ENCODE measurements around the gene PIP5KL1.

The PIP5KL1 gene

GRCh38 chr9:127947841-127948710, 17.5 kb upstream of the PIP5KL1 start:
- no peak for DNase-seq (ENCODE audit: low read depth, low spot score)

GRCh38 chr9:127946728-127947127, 16.2 kb upstream of the PIP5KL1 start:
- DNase-seq (ENCODE audit: low read depth, low spot score), result no peak

- DNase-seq (ENCODE audit: low read depth, low spot score), result no peak
Observed at GRCh38 chr9:127945942-127946341, 15.4 kb upstream of the PIP5KL1 start.

- no peak for DNase-seq (ENCODE audit: low read depth, low spot score)
Observed at GRCh38 chr9:127945338-127945737, 14.8 kb upstream of the PIP5KL1 start.

- DNase-seq (ENCODE audit: low read depth, low spot score), result no peak
Observed at GRCh38 chr9:127944586-127945218, 14.1 kb upstream of the PIP5KL1 start.

GRCh38 chr9:127943731-127944144, 13.2 kb upstream of the PIP5KL1 start:
- DNase-seq (ENCODE audit: low read depth, low spot score), result peak; percentile 59

GRCh38 chr9:127943011-127943662, 12.6 kb upstream of the PIP5KL1 start:
- no peak for DNase-seq (ENCODE audit: low read depth, low spot score)

GRCh38 chr9:127942216-127943010, 11.8 kb upstream of the PIP5KL1 start:
- DNase-seq (ENCODE audit: low read depth, low spot score), result no peak

GRCh38 chr9:127941961-127942215, 11.3 kb upstream of the PIP5KL1 start:
- DNase-seq (ENCODE audit: low read depth, low spot score), result no peak

- DNase-seq (ENCODE audit: low read depth, low spot score), result no peak
Observed at GRCh38 chr9:127941062-127941960, 10.7 kb upstream of the PIP5KL1 start.

- DNase-seq (ENCODE audit: low read depth, low spot score), result no peak
Observed at GRCh38 chr9:127940593-127940992, 10.0 kb upstream of the PIP5KL1 start.

GRCh38 chr9:127938298-127938690, 7.7 kb upstream of the PIP5KL1 start:
- DNase-seq (ENCODE audit: low read depth, low spot score), result no peak

- DNase-seq (ENCODE audit: low read depth, low spot score), result peak; percentile 71
Observed at GRCh38 chr9:127937388-127938297, 7.1 kb upstream of the PIP5KL1 start, which contains the start of gene DPM2. DPM2 (minus strand) TSS chr9:127937854; CDS start chr9:127937820, 34 bp downstream.

GRCh38 chr9:127937056-127937387, 6.4 kb upstream of the PIP5KL1 start:
- DNase-seq (ENCODE audit: low read depth, low spot score), result no peak

GRCh38 chr9:127936347-127936852, 5.8 kb upstream of the PIP5KL1 start:
- DNase-seq (ENCODE audit: low read depth, low spot score), result no peak

- no peak for DNase-seq (ENCODE audit: low read depth, low spot score)
Observed at GRCh38 chr9:127935765-127936221, 5.2 kb upstream of the PIP5KL1 start.

GRCh38 chr9:127934986-127935385, 4.4 kb upstream of the PIP5KL1 start:
- DNase-seq (ENCODE audit: low read depth, low spot score), result no peak

GRCh38 chr9:127934248-127934647, 3.7 kb upstream of the PIP5KL1 start:
- DNase-seq (ENCODE audit: low read depth, low spot score), result no peak

GRCh38 chr9:127931092-127931881, 710 bp upstream of the PIP5KL1 start:
- no peak for DNase-seq (ENCODE audit: low read depth, low spot score)

Data from activated naive CD8-positive, alpha-beta T cell treated with anti-CD3 and anti-CD28 coated beads, Interleukin-2, amount 50 U/mL, for 16 hours (primary cell).